Measurements from ENCODE around the gene FBLN1. TPM values are rescaled to one million over a fixed set of nuclear protein-coding genes. Genes with fewer than 3 reads are reported as not detected.

Gene FBLN1
- total RNA-seq, 1 donor from 2014 or later, result 307 TPM

DNA sequence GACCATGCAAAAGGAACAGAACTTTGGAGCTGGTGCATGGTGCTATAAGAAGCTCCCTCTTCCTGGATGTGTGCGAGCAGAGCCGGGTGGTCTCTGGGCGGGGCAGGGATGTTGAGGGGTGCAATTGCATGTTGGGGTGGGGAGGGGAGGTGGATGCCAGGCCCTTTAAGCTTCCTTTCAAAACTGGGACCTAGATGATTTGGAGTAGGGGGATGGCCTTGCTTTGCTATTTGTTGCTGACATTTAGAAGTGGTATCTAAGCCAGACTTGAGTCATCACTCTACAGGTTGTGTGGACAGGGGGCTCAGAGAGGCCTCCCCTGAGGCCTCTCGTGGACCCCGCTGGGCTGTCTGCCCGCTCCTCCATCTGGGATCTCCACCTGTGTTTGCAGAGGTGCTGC, 24.8 kb downstream of the FBLN1 start:
- intact Hi-C loops (cut with DNase I), result no loop called here
- Histone ChIP-seq H3K4me3 (no peak overlapping the region), H3K36me3 (no peaks in the 10 kb centered on the region), H3K27ac (no peak overlapping the region), H3K4me1 (peaks cover 9% of the 10 kb centered on the region), H3K9me3 (no peaks in the 10 kb centered on the region), H3K27me3 (ENCODE audit: low read depth) (no peaks in the 10 kb centered on the region)
- no peak for ATAC-seq
- no peak for TF ChIP-seq CTCF (IDR thresholded peaks at IDR 0.05)
- DNase-seq, result no peak

DNA sequence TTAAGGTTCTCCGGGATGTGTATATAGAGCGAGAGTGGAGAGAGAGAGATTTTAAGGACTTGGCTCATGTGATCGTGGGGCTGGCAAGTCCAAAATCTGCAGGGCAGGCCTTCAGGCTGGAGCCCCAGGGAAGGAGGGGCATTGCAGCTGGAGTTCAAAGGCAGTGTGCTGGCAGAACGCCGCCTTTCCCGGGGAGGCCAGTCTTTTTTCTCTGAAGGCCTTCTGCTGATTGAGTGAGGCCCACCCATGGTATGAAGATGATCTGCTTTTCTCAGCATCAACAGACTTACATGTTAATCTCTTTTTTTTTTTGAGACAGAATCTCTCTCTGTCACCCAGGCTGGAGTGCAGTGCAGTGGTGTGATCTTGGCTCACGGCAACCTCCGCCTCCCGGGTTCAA, 25.4 kb downstream of the FBLN1 start:
- ATAC-seq (no peak), DNase-seq (no peak)
- peaks cover 10% of the 10 kb centered on the region for H3K4me1 ChIP-seq
- H3K9me3 ChIP-seq, result no peaks in the 10 kb centered on the region
- H3K27me3 ChIP-seq (ENCODE audit: low read depth), result no peaks in the 10 kb centered on the region
- intact Hi-C loops (cut with DNase I), result no loop called here
- H3K36me3 ChIP-seq, result peaks cover 6% of the 10 kb centered on the region
- TF ChIP-seq CTCF (IDR thresholded peaks at IDR 0.05), result no peak
- H3K4me3 ChIP-seq, result no peak overlapping the region
- no peak overlapping the region for H3K27ac ChIP-seq

GRCh38 chr22:45529105-45529504, 26.4 kb downstream of the FBLN1 start:
- H3K4me1 ChIP-seq, result peaks cover 15% of the 10 kb centered on the region
- peaks cover 3% of the 10 kb centered on the region for H3K27me3 ChIP-seq (ENCODE audit: low read depth)
- peak overlapping the region; percentile 24 for H3K27ac ChIP-seq
- no peak for DNase-seq
- peaks cover 9% of the 10 kb centered on the region for H3K36me3 ChIP-seq
- ATAC-seq, result peak; percentile 20 to 36
- intact Hi-C loops (cut with DNase I), result no loop called here
- no peak overlapping the region for H3K4me3 ChIP-seq
- no peak for TF ChIP-seq CTCF (IDR thresholded peaks at IDR 0.05)
- no peaks in the 10 kb centered on the region for H3K9me3 ChIP-seq

GRCh38 chr22:45529971-45530575, 27.4 kb downstream of the FBLN1 start:
- H3K27ac ChIP-seq, result peak overlapping the region; percentile 24
- ATAC-seq, result no peak

DNA sequence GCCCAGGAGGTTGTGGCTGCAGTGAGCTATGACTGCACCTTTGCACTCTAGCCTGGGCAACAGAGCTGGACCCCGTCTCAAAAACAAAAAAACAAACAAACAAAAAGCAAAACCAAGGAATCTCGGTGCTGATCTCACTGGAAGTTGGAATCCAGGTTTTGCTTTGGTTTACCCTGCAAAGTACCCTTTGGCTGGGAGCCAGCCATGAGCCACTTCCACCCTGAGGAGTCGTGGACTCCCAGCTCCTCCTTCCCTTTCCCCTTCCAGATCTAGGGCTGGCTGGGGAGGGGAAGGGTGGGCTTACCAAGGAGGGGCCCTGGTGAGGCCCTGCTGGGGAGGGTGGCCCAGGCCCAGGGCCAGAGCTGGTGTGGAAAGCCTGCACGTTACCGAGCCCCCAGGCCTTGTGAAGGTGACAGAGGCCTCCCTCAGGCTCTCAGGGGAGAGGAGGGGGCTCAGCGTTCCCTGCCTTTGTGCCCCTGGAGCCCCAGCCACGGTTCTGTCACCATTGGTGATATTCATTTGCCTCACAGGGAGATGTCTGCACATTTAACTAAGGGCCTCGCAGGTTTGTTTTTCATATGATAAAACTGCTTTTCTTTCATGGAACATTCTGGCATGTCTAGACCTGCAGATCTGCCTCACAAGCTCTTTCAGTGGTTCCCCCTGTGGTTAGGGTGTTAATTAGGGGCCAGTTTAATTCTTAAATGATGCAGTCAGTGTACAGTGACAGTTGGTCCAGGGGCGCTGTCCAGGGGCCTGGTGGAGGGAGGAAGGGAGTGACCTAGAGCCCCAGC, 29.0 kb downstream of the FBLN1 start:
- peaks cover 9% of the 10 kb centered on the region for H3K36me3 ChIP-seq
- H3K9me3 ChIP-seq, result no peaks in the 10 kb centered on the region
- ATAC-seq, result no peak
- TF ChIP-seq CTCF (IDR thresholded peaks at IDR 0.05), result no peak
- peaks cover 19% of the 10 kb centered on the region for H3K4me1 ChIP-seq
- H3K27ac ChIP-seq, result no peak overlapping the region
- no peak overlapping the region for H3K4me3 ChIP-seq
- no peak for DNase-seq
- intact Hi-C loops (cut with DNase I), result no loop called here
- H3K27me3 ChIP-seq (ENCODE audit: low read depth), result peaks cover 3% of the 10 kb centered on the region

More at GRCh38 chr22:45529971-45530575, 27.4 kb downstream of the FBLN1 start:
- Histone ChIP-seq H3K4me1 (peaks cover 18% of the 10 kb centered on the region), H3K36me3 (peaks cover 9% of the 10 kb centered on the region), H3K4me3 (no peak overlapping the region), H3K9me3 (no peaks in the 10 kb centered on the region), H3K27me3 (ENCODE audit: low read depth) (peaks cover 3% of the 10 kb centered on the region)
- no peak for DNase-seq
- intact Hi-C loops (cut with DNase I), result no loop called here
- no peak for TF ChIP-seq CTCF (IDR thresholded peaks at IDR 0.05)
